Central memory CD8-positive, alpha-beta T cell (primary cell): ENCODE measurements around the gene ZNHIT2.

Source experiments
- ATAC-seq: fragments of 150-1000 bp; cut with Tn5 transposase; replicated peaks from 2 replicates; pipeline ENCODE4 v1.10.0; 2022; ENCODE audit warnings: mild to moderate bottlenecking, moderate FRiP score, moderate number of reproducible peaks; ENCODE audit not compliant: poor library complexity, severe bottlenecking; ENCODE audit errors: extremely low read depth
- DNase-seq, 2 donors: peaks; one replicate each; pipeline ENCODE4 v3.0.0; 2021; ENCODE audit warnings: low spot score in 2 of 2
- H3K27ac Mint-ChIP-seq: one replicate; pipeline ENCODE4 v1.8.0; 2022; ENCODE audit warnings: low read depth, mild to moderate bottlenecking, moderate library complexity, mixed read lengths
- H3K27me3 Mint-ChIP-seq: one replicate; pipeline ENCODE4 v1.8.0; 2022; ENCODE audit warnings: mixed read lengths
- H3K36me3 Mint-ChIP-seq: one replicate; pipeline ENCODE4 v1.8.0; 2022; ENCODE audit warnings: mild to moderate bottlenecking, moderate library complexity, mixed read lengths; ENCODE audit not compliant: insufficient read depth
- H3K4me1 Mint-ChIP-seq: one replicate; pipeline ENCODE4 v1.8.0; 2022; ENCODE audit warnings: mixed read lengths
- H3K4me3 Mint-ChIP-seq: one replicate; pipeline ENCODE4 v1.8.0; 2022; ENCODE audit warnings: mild to moderate bottlenecking, moderate library complexity, mixed read lengths
- H3K9me3 Mint-ChIP-seq: one replicate; pipeline ENCODE4 v1.8.0; 2022; ENCODE audit warnings: mixed read lengths

The ZNHIT2 gene

GRCh38 chr11:65100674-65101350 is 16.7 kb downstream of the ZNHIT2 start:
- peaks cover 17% of the 10 kb centered on the region for H3K4me1 Mint-ChIP-seq
- no peaks in the 10 kb centered on the region for H3K27me3 Mint-ChIP-seq
- H3K9me3 Mint-ChIP-seq = no peaks in the 10 kb centered on the region
- no peak overlapping the region for H3K27ac Mint-ChIP-seq
- H3K4me3 Mint-ChIP-seq = no peak overlapping the region
- H3K36me3 Mint-ChIP-seq = peaks cover 9% of the 10 kb centered on the region
- ATAC-seq (no peak), DNase-seq (no peak)

DNA sequence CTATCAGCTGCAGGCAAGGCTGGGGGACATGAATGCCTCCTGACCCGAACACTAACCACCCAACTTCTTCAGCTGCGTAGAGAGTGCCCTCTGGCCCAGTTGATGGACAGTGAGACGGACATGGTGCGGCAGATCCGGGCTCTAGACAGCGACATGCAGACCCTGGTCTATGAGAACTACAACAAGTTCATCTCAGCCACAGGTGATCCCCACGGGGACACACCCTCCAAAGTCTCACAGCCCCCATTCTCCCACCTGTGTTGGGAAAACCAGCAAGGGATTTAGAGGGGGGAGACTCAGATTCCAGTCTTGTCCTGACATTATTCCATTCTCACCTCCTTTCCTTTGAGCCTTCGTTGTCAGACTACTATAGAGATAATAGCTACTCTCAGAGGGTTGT is 20.6 kb downstream of the ZNHIT2 start:
- no peaks in the 10 kb centered on the region for H3K9me3 Mint-ChIP-seq
- peak overlapping the region; percentile 86 for H3K27ac Mint-ChIP-seq
- no peak for DNase-seq
- ATAC-seq = no peak
- H3K27me3 Mint-ChIP-seq = no peaks in the 10 kb centered on the region
- H3K4me1 Mint-ChIP-seq = peaks cover 11% of the 10 kb centered on the region
- H3K4me3 Mint-ChIP-seq = peak overlapping the region; percentile 81
- peaks cover 2% of the 10 kb centered on the region for H3K36me3 Mint-ChIP-seq

DNA sequence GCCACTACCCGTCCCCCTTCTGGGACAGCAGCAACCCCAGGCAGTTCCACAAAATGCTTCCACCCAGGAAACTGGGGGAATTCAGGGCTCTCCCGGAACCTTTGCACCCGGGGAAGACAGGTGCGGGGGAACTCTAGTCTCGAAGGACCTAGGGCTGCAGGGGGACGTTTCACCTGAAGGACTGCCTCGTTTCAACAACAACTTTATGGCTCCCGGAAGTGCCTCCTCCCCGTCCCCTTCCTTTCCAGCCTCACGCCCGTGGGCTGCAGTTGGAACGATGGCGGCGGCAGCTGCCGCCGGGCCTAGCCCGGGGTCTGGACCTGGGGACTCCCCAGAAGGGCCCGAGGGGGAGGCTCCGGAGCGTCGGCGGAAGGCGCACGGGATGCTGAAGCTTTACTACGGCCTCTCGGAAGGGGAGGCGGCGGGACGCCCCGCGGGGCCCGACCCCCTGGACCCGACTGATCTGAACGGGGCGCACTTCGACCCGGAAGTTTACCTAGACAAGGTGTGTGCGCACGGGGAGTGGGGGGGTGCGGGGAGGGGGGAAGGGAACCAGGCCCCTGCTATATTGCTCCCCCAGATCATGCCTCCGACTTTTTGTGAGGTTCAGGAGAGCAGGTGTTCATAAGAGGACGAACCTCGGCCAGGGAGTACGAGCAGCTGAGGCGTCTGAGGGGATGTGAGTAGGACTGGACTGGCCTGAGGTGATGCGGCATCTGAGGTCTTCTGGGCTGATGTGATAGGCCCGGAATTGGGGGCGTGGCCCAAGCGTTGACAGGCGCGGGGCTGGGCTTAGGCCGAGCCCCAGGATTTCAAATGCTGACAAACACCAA is 21.3 kb downstream of the ZNHIT2 start, which contains the start of gene VPS51:
Gene VPS51, plus strand, starts transcription at position 241 of the 833 bp plus-strand sequence. Its CDS starts 37 bp downstream, at position 278.
- Mint-ChIP-seq H3K36me3 (peaks cover 2% of the 10 kb centered on the region), H3K4me1 (peaks cover 11% of the 10 kb centered on the region), H3K4me3 (peak within 1 kb of the TSS; percentile 81), H3K27me3 (no peaks in the 10 kb centered on the region), H3K9me3 (no peaks in the 10 kb centered on the region), H3K27ac (peak within 1 kb of the TSS; percentile 86)
- peak; percentile 90 for ATAC-seq
- peak; percentile 78 to 81 for DNase-seq

- Mint-ChIP-seq H3K27me3 (no peaks in the 10 kb centered on the region), H3K36me3 (peaks cover 2% of the 10 kb centered on the region), H3K4me3 (peak overlapping the region; percentile 81), H3K9me3 (no peaks in the 10 kb centered on the region), H3K4me1 (peaks cover 11% of the 10 kb centered on the region), H3K27ac (peak overlapping the region; percentile 86)
- no peak for ATAC-seq
- DNase-seq = no peak
Observed at GRCh38 chr11:65095427-65095826, 22.1 kb downstream of the ZNHIT2 start.

DNA sequence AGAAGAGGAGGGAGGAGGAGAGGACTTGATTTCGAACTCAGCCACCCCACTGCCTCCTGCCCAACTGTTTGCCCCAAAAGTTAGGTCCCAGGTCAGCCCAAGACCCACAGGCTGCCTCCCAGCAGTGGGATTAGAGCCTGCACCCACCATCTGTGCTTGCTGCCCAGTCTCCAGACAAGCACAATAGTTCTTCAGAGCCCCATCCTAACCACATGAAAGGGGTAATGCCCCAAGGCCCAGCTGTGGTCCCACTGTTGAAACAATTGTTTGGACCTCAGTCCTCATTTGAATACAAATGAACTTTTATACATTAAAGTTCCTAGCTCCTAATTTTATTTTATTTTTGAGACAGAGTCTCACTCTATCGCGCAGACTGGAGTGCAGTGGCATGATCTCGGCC is 26.9 kb downstream of the ZNHIT2 start:
- no peak overlapping the region for H3K4me3 Mint-ChIP-seq
- DNase-seq = no peak
- H3K4me1 Mint-ChIP-seq = peaks cover 4% of the 10 kb centered on the region
- no peaks in the 10 kb centered on the region for H3K9me3 Mint-ChIP-seq
- ATAC-seq = no peak
- H3K36me3 Mint-ChIP-seq = peaks cover 6% of the 10 kb centered on the region
- no peak overlapping the region for H3K27ac Mint-ChIP-seq
- no peaks in the 10 kb centered on the region for H3K27me3 Mint-ChIP-seq

DNA sequence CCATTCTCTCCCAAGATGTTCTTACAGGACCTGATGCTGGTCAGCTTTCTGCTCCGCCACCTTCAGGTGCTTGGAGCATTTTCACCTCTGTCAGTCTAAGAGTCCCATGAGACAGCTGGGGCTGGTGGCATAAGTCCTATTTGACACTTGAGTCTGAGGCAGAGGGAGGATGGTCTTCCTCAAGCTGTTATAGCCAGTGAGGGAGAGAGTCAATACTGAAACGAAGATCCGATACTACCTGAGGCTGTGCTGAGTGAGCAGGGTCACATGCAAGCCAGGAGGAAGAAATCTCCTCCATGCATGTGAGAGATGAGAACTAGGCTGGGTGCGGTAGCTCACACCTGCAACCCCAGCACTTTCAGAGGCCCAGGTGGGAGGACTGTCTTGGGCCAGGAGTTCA is 27.9 kb downstream of the ZNHIT2 start:
- ATAC-seq = no peak

GRCh38 chr11:65087827-65088226 is 29.7 kb downstream of the ZNHIT2 start:
- Mint-ChIP-seq H3K4me1 (peaks cover 29% of the 10 kb centered on the region), H3K9me3 (no peaks in the 10 kb centered on the region), H3K27me3 (no peaks in the 10 kb centered on the region), H3K27ac (no peak overlapping the region), H3K36me3 (peaks cover 25% of the 10 kb centered on the region), H3K4me3 (no peak overlapping the region)
- DNase-seq = no peak
- no peak for ATAC-seq

More for the DNA sequence above, 27.9 kb downstream of the ZNHIT2 start:
- DNase-seq = no peak
- Mint-ChIP-seq H3K27me3 (no peaks in the 10 kb centered on the region), H3K4me3 (no peak overlapping the region), H3K36me3 (peaks cover 11% of the 10 kb centered on the region), H3K27ac (no peak overlapping the region), H3K4me1 (peaks cover 12% of the 10 kb centered on the region), H3K9me3 (no peaks in the 10 kb centered on the region)

- no peak for ATAC-seq
- H3K9me3 Mint-ChIP-seq = no peaks in the 10 kb centered on the region
- no peak overlapping the region for H3K4me3 Mint-ChIP-seq
- no peak overlapping the region for H3K27ac Mint-ChIP-seq
- no peak for DNase-seq
- peaks cover 25% of the 10 kb centered on the region for H3K36me3 Mint-ChIP-seq
- no peaks in the 10 kb centered on the region for H3K27me3 Mint-ChIP-seq
- peaks cover 29% of the 10 kb centered on the region for H3K4me1 Mint-ChIP-seq
Observed at GRCh38 chr11:65087216-65087615, 30.3 kb downstream of the ZNHIT2 start.

DNA sequence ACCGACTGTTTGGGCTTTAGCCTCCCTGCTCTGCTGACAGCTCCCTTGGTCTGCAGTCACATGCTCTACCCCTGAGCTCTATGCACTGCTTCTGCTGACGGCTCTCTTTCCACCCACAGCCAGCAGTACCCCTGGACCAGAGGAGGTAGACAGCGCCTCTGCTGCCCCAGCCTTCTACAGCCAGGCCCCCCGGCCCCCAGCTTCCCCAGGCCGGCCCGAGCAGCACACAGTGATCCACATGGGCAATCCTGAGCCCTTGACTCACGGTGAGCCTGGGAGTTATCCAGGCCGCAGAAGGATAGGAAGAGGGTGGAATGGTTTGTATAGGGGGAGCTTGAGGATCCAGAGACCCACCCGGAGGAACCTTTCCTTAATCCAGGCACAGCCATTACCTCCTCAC is 30.7 kb downstream of the ZNHIT2 start:
- Mint-ChIP-seq H3K9me3 (no peaks in the 10 kb centered on the region), H3K4me1 (peaks cover 29% of the 10 kb centered on the region), H3K27ac (no peak overlapping the region), H3K27me3 (no peaks in the 10 kb centered on the region), H3K4me3 (no peak overlapping the region), H3K36me3 (peaks cover 25% of the 10 kb centered on the region)
- no peak for DNase-seq
- no peak for ATAC-seq

DNA sequence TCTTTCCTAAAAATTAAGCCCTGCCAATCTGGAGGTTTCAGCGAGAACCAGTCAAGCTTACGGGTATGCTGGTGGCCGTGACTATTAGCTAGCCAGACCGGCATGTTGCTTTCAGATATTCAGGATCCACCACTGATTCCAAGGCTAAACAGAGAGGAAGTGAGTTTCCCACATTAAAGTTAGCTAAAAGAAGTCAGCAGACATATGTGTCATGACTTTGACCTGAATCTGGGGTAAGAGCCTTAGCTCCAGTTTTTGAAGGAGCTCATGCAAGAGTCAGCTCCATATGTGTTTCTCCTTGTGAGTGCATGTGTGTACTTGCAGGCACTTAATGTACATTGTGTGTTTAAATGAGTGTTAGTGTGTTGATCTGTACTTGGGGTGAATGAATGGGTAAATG is 32.1 kb downstream of the ZNHIT2 start:
- DNase-seq = no peak
- peak overlapping the region; percentile 98 for H3K4me3 Mint-ChIP-seq
- no peak for ATAC-seq
- peaks cover 27% of the 10 kb centered on the region for H3K36me3 Mint-ChIP-seq
- no peaks in the 10 kb centered on the region for H3K27me3 Mint-ChIP-seq
- no peak overlapping the region for H3K27ac Mint-ChIP-seq
- no peaks in the 10 kb centered on the region for H3K9me3 Mint-ChIP-seq
- peaks cover 29% of the 10 kb centered on the region for H3K4me1 Mint-ChIP-seq

DNA sequence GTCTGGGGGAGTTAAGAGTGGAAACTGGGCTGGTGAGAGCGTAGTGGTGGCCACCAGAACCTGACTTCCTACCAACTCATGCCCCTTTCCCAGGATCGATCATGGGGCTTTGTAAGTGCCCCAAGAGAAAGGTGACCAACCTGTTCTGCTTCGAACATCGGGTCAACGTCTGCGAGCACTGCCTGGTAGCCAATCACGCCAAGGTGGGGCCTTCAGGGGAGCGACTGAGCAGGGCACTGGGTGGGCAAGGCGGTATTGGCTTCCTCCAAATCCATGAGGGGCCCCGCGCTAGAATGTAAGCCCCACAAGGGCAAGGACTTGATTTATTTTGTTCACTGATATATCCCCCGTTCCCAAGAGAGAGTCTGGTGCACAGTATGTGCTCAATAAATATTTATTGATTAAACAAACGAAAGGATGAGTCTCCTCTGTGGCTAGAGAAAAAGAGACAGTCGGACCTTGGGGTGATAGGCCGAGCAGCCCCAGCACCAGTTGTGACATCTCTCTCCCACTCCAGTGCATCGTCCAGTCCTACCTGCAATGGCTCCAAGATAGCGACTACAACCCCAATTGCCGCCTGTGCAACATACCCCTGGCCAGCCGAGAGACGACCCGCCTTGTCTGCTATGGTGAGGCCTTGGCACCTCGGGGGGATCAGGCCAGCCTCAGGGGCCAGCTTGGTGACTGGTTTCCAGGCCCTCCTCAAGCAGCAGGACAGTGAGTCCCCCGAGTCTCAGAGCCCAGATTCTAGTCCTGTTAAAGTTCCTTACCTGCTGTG is 32.7 kb downstream of the ZNHIT2 start:
- DNase-seq (no peak), ATAC-seq (no peak)
- H3K36me3 Mint-ChIP-seq = peaks cover 27% of the 10 kb centered on the region
- H3K27ac Mint-ChIP-seq = peak overlapping the region; percentile 99
- H3K4me3 Mint-ChIP-seq = peak overlapping the region; percentile 98
- peaks cover 29% of the 10 kb centered on the region for H3K4me1 Mint-ChIP-seq
- H3K27me3 Mint-ChIP-seq = no peaks in the 10 kb centered on the region
- H3K9me3 Mint-ChIP-seq = no peaks in the 10 kb centered on the region

- H3K9me3 Mint-ChIP-seq = no peaks in the 10 kb centered on the region
- ATAC-seq = peak; percentile 93
Observed at GRCh38 chr11:65083834-65084597, 33.5 kb downstream of the ZNHIT2 start, which contains the start of the genes CDCA5 and ZFPL1. Gene CDCA5 (minus strand): TSS chr11:65084040. CDS start chr11:65083978, 62 bp downstream. Gene ZFPL1 (plus strand): TSS chr11:65084222. CDS start chr11:65084699, 477 bp downstream.

More at GRCh38 chr11:65083834-65084597, 33.5 kb downstream of the ZNHIT2 start, which contains the start of the genes CDCA5 and ZFPL1:
- Mint-ChIP-seq H3K36me3 (peaks cover 27% of the 10 kb centered on the region), H3K4me3 (peak within 1 kb of the TSS; percentile 98), H3K4me1 (peaks cover 29% of the 10 kb centered on the region), H3K27ac (peak within 1 kb of the TSS; percentile 99), H3K27me3 (no peaks in the 10 kb centered on the region)
- peak; percentile 95 to 96 for DNase-seq
